Hair follicular keratinocyte (primary cell): ENCODE results near the gene HYLS1. TPM values are rescaled to one million over a fixed set of nuclear protein-coding genes. Genes with fewer than 3 reads are reported as not detected.

Experiments
- total RNA-seq: library from RNA; depleted of rRNA; stranded (reverse); fragments of >200 nt; gene quantifications from 2 replicates; pipeline ENCODE4 v1.2.3, GENCODE V29; 2015

HYLS1 gene, protein sequence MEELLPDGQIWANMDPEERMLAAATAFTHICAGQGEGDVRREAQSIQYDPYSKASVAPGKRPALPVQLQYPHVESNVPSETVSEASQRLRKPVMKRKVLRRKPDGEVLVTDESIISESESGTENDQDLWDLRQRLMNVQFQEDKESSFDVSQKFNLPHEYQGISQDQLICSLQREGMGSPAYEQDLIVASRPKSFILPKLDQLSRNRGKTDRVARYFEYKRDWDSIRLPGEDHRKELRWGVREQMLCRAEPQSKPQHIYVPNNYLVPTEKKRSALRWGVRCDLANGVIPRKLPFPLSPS
- total RNA-seq, result 4.1 and 8.2 TPM in 2 replicates

DNA sequence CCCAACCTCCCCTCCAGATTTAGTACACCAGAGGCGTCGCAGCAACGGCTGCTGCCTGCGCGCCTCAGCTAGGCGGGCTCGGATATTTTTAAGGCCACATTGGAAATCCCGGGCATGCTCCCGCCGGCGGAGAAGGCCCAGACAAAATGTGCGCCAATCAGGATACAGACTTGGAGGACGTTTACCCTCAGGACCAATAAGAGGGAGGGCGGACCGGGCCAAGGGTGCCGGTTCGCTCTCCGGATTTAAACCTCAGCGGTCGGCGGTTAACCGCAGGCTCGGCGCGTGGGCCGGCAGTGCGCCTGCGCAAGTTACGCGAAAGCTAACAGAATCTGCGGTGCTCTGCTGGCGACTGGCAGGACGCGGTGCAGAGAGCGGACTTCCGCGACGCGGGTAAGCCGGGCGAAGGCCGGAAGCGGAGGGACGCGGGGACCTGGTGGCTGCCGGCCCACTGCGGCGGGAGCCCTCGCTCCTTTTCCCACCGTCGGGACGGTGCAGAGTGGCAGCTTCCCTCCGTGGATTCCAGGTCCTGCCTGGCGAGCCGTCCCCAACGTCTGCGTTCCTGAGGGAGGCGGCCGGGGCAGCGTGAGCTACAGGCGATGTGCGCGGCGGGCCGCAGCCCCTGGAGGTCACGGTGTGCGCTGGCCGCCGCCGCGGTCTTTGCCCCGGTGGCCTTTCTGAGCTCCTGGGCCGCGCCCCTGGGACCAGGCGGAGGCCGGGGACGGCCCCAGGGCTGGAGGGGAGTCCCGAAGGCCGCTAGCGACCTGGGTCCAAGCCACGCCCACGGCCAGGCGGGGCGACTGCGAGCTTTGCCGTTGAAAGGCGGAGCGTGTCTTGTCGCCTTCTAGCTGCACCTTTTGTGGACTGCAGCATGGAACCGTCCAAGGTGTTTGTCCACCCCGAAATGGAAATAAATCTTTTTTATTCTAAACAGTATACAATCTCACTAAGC lies at the start of gene HYLS1:
Gene HYLS1 (plus strand): TSS at position 296 of the 952 bp plus-strand sequence. CDS start 11,701 bp downstream, outside the sequence.

DNA sequence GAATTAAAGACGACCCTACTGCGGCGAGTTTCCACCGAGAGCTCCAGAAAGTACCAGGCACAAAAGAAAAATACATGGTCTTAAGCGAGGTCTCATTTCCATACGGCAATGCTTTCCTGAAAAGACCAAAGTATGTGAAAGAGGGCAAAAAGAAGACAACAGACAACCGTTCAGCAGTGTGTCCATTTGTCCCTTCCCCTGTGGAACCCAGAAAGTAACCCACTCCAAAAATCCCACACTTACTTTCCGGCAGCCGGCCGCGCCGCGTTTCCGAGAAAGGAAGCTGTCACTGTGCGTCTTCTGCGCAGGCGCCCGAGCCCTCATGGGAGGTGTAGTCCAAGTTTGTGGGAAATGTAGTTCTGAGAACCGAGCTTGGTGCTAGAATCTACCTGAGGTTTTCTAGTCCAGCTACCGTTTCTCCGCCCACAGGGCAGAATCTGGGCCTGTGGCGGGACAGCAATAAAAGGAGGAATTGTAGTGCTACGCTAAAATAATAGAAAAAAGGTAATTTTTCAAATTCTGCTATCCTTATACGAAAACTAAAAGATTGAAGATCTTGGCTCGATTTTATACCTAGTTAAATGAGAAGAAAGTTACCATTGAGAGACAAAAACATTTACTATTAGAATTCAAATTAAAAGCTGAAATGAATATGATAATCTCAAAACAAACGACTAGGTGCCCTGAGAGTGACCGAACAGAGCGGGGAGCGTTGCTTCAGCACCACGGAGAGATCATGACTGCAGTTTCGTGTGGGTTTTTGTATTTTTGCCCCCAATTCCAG lies 15.7 kb downstream of the HYLS1 start, which contains the start of gene PUS3:
Gene PUS3 (minus strand): TSS at position 280 of the 784 bp plus-strand sequence. CDS start 6,922 bp downstream, outside the sequence.

DNA sequence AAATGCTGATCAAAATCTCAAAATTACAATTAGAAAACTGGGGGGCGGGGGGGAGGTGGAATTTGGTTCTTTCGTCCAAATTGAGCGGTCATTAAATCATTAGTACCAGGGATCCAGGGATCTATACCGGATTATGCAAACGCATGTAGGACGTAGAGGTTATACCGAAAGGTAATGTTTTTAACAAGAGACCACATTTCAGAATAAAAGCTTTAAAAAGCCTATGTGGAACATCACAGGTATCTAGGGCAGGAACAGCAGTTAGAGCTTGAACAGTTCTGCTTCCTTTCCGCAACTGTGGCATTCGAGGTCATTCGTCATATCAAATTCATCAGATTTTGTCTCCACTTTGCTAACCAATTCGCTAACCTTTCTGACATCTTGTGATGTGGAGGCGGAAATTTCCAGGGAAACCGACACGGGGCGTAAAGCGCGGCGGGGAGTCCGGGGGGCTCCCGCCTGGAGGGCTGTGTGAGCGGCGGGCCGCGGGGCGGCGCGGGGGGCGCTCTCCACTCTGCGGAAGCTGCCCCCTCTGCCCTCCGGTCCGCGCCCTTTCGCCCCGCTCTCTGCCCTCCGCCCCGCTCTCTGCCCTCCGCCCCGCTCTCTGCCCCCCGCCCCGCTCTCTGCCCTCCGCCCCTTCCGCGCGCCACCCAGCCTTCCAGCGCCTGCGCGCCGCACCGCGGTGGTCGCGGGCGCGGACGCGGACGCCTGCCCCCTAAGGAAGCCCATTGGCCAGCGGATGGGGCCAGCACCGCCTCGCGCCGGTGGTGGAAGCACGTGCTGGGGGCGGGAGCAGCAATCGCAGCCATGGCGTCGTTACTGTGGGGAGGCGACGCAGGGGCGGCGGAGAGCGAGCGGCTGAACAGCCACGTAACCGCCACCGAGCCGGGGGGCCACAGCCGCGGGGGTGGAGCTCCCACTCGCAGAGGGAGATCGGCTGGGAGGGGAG lies 16.5 kb downstream of the HYLS1 start, which contains the start of gene DDX25:
Gene DDX25 (plus strand): TSS at position 798 of the 949 bp plus-strand sequence. CDS start 10 bp downstream, at position 808.

DNA sequence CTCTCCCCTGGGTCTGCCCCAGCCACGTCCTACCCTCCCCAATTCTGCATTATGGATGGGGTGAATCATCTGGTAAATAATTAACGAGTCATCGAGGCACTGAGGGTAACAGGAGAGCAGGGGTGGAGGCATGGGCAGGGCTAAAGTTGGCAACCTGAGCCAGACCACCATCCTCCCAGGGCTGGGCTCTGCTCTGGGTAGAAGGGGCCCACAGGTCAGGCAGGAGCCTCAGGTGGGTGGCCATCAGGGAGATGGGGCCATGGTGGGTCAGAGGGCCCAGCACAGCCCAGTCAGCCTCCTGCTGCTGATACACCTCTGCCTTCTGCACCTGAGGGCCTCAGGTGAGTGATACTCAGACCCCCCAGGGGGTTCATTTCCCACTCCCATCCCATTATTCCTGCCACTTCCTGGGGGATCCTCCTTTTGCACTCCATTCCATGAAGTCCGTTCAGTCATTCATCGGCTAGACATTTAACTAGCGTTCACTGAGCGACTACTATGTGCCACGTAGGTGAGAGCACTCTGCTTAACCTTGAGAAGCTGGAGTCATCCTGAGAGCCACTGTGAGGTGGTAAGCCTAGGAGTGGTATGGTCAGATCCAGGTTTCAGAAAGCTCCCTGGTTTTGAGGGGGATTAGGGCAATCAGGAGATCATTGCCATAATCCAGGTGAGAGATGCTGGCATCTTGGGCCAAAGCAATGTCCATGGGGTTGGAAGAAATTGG lies 58.5 kb downstream of the HYLS1 start, which contains the start of gene VSIG10L2:
Gene VSIG10L2 (plus strand): TSS at position 248 of the 724 bp plus-strand sequence. CDS start 12 bp downstream, at position 260.

Other genes with a start within 250 kb of the HYLS1 start
- gene ACRV1, start 206.8 kb upstream of the HYLS1 start, total RNA-seq, result 0.11 TPM in 1 of 2 replicates, not detected in the other
- gene PATE1, start 141.4 kb upstream of the HYLS1 start, total RNA-seq, result not detected in 2 replicates
- not detected in 2 replicates for gene PATE2, start 108.8 kb upstream of the HYLS1 start, total RNA-seq
- not detected in 2 replicates for gene PATE3, start 99.5 kb upstream of the HYLS1 start, total RNA-seq
- gene PATE4, start 54.4 kb upstream of the HYLS1 start, total RNA-seq, result not detected in 2 replicates
- gene PUS3, start 15.5 kb downstream of the HYLS1 start, total RNA-seq, result 14.2 and 18.7 TPM in 2 replicates
- gene DDX25, start 16.8 kb downstream of the HYLS1 start, total RNA-seq, result 0.62 TPM in 1 of 2 replicates, not detected in the other
- not detected in 2 replicates for gene VSIG10L2, start 58.4 kb downstream of the HYLS1 start, total RNA-seq
- 1.1 and 1.7 TPM in 2 replicates for gene CDON, start 175.2 kb downstream of the HYLS1 start, total RNA-seq